Osteocyte (in vitro differentiated cells): ENCODE data around the gene CCNJ. TPM values are rescaled to one million over a fixed set of nuclear protein-coding genes. Genes with fewer than 3 reads are reported as not detected.

Source experiments
- DNase-seq: peaks from one replicate; pipeline ENCODE4 v3.0.0; 2021; ENCODE audit warnings: mixed read lengths; ENCODE audit not compliant: unreplicated experiment; ENCODE audit errors: extremely low spot score
- H3K27ac Mint-ChIP-seq: one replicate; pipeline ENCODE4 v1.8.0; 2021; ENCODE audit warnings: mild to moderate bottlenecking, mixed read lengths; ENCODE audit not compliant: unreplicated experiment
- H3K27me3 Mint-ChIP-seq: one replicate; pipeline ENCODE4 v1.8.0; 2021; ENCODE audit warnings: mixed read lengths; ENCODE audit not compliant: unreplicated experiment
- H3K36me3 Mint-ChIP-seq: one replicate; pipeline ENCODE4 v1.8.0; 2021; ENCODE audit warnings: mixed read lengths; ENCODE audit not compliant: unreplicated experiment
- H3K4me1 Mint-ChIP-seq: one replicate; pipeline ENCODE4 v1.8.0; 2021; ENCODE audit warnings: mixed read lengths; ENCODE audit not compliant: unreplicated experiment
- H3K4me3 Mint-ChIP-seq: one replicate; pipeline ENCODE4 v1.8.0; 2021; ENCODE audit warnings: mild to moderate bottlenecking, moderate library complexity, mixed read lengths; ENCODE audit not compliant: unreplicated experiment
- H3K9me3 Mint-ChIP-seq: one replicate; pipeline ENCODE4 v1.8.0; 2021; ENCODE audit warnings: mixed read lengths; ENCODE audit not compliant: unreplicated experiment
- CTCF ChIP-seq: fragments of 200-600 bp; sonication (generic); IDR thresholded peaks from 2 replicates; pipeline ENCODE4 v1.5.0; 2021; ENCODE audit warnings: antibody characterized with exemption, mild to moderate bottlenecking, moderate library complexity
- total RNA-seq: library from RNA; stranded (reverse); gene quantifications from 2 replicates; pipeline ENCODE4 v1.2.1, GENCODE V29; 2021

CCNJ gene
- total RNA-seq, 1 donor from 2014 or later: 9.6 TPM

DNA sequence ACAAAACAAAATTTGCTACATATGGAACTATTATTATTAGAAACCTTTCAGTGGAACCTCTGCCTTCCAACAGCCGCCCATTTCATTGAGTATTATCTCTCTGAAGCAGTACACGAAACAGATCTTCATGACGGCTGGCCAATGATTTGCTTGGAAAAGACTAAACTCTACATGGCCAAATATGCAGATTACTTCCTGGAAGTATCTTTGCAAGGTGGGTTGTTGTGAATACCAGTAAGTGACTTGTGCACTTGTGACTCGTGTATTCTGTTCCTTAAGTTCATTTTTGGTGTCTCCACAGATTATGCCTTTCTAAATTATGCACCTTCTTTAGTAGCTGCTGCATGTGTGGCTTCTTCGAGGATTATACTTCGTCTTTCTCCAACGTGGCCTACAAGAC, 13.4 kb downstream of the CCNJ start:
- Mint-ChIP-seq H3K9me3 (no peaks in the 10 kb centered on the region), H3K4me3 (no peak overlapping the region), H3K27ac (no peak overlapping the region), H3K36me3 (peaks cover 48% of the 10 kb centered on the region), H3K27me3 (no peaks in the 10 kb centered on the region), H3K4me1 (no peaks in the 10 kb centered on the region)
- DNase-seq: no peak
- no peak for TF ChIP-seq CTCF

DNA sequence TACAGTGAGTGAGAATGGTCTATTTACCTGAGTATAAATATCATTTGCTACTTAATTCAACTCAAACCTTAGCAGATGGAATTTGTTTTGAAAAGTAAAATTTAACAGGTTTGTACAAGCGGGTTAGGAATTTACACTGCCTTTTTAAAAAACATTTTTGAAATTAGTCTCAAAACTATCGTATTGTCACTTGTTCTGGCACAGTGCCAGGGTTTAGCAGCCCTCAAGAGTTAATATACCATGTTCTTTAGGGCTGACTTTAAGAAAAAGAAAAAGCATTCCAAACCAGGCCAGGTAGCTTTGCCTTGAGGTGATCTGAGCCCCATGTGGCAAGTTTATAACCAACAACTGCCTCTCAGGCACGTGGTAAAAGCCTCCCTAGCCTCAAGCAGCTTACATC, 17.8 kb downstream of the CCNJ start:
- no peak for DNase-seq
- no peaks in the 10 kb centered on the region for H3K27me3 Mint-ChIP-seq
- no peaks in the 10 kb centered on the region for H3K9me3 Mint-ChIP-seq
- H3K36me3 Mint-ChIP-seq: peaks cover 53% of the 10 kb centered on the region
- no peak for TF ChIP-seq CTCF
- no peak overlapping the region for H3K4me3 Mint-ChIP-seq
- H3K4me1 Mint-ChIP-seq: no peaks in the 10 kb centered on the region
- H3K27ac Mint-ChIP-seq: no peak overlapping the region

DNA sequence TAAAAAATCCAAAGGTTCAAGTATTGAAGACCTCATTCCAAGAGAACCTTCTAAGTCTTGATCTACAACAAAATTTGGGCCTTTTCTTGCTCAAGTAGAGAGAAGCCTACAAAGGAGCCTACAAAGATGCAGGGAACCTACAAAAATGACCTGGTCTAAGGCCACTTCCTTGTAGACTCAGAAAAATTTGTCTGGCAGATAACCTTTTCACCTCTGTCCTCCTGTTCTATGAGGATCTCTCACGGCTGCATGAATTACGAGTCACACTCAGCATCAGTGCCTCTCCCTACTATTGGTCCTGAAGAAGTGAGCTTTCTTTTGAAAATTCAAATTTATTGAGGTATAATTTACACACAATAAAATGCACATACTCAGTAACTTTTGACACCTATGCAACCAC, 29.3 kb downstream of the CCNJ start:
- DNase-seq: no peak
- no peaks in the 10 kb centered on the region for H3K36me3 Mint-ChIP-seq
- TF ChIP-seq CTCF: no peak
- H3K4me3 Mint-ChIP-seq: no peak overlapping the region
- peaks cover 2% of the 10 kb centered on the region for H3K27me3 Mint-ChIP-seq
- peaks cover 8% of the 10 kb centered on the region for H3K4me1 Mint-ChIP-seq
- no peaks in the 10 kb centered on the region for H3K9me3 Mint-ChIP-seq
- H3K27ac Mint-ChIP-seq: no peak overlapping the region

DNA sequence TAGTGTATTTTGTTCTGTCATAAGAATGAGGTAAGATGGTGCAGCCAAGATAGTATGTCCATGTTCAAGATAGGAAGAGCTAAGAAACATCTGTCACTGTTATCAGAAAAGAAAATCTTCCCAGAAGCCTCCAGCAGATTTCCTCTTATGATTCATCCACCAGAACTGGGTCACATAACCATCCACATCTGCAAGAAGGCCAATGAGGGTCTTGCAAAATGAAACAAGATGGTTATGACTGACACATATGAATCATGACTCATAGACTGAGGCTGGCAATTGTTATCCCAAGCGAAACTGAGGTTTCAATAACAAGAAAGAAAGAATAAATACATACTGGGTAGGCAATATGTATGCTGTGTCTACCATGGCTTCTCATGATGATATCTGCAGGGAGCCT, 30.3 kb downstream of the CCNJ start:
- Mint-ChIP-seq H3K4me3 (no peak overlapping the region), H3K27me3 (peaks cover 7% of the 10 kb centered on the region), H3K4me1 (peaks cover 8% of the 10 kb centered on the region), H3K9me3 (no peaks in the 10 kb centered on the region), H3K36me3 (no peaks in the 10 kb centered on the region), H3K27ac (no peak overlapping the region)
- TF ChIP-seq CTCF: no peak
- DNase-seq: no peak

- Mint-ChIP-seq H3K27me3 (peaks cover 15% of the 10 kb centered on the region), H3K4me3 (no peak overlapping the region), H3K36me3 (no peaks in the 10 kb centered on the region), H3K27ac (no peak overlapping the region), H3K4me1 (peaks cover 8% of the 10 kb centered on the region), H3K9me3 (no peaks in the 10 kb centered on the region)
- no peak for DNase-seq
- no peak for TF ChIP-seq CTCF
Observed at GRCh38 chr10:96074776-96075175, 31.4 kb downstream of the CCNJ start.
